Fibroblast of gingiva (primary cell): ENCODE data around the gene MOK.

ENCODE experiments used
- DNase-seq: peaks from one replicate; pipeline ENCODE4 v3.0.0-alpha.2; 2011; ENCODE audit warnings: low read depth

The MOK gene

DNA sequence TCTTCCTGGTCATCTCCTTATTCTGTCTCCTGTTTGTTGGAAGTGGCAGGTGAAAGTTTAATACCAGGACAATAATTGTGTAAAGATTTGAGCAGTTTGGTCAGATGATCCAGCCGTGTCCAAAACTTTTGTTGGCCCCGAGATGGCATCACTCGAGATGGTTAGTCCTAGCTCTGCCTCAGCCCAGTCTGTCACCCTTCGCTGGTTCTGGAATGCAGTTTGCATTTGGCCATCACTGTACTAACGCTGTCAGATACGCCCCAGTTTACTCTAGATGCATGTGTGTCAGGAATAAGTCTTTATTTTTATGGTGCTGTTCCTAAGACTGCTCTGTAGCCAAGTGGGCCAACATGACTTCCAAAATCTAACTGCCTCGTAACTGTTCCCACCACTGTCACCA lies 79.6 kb downstream of the MOK start:
- DNase-seq: no peak

DNA sequence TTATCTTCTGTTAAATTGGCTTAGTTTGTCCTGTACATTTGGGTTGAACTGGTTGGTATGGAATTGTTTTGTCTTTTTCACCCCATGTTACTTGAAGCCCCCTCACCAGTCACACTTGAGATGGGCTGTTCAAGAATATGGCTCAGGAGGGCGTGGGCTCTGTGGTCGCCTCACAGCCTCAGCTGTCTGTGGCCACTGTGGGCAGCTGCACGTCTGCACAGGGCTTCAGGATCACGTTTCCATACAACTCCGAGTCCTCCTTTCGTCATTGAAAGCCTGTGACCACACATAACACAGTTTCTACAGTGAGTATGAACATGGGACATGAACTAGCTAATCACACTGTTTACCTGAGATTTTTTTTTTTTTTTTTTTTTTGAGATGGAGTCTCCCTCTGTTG lies 81.3 kb downstream of the MOK start:
- no peak for DNase-seq

- no peak for DNase-seq
Observed at GRCh38 chr14:102222751-102223150, 82.2 kb downstream of the MOK start.

- no peak for DNase-seq
Observed at GRCh38 chr14:102222009-102222575, 82.9 kb downstream of the MOK start.

GRCh38 chr14:102221026-102221425 lies 83.9 kb downstream of the MOK start:
- no peak for DNase-seq

GRCh38 chr14:102220031-102220430 lies 84.9 kb downstream of the MOK start:
- DNase-seq: no peak

DNA sequence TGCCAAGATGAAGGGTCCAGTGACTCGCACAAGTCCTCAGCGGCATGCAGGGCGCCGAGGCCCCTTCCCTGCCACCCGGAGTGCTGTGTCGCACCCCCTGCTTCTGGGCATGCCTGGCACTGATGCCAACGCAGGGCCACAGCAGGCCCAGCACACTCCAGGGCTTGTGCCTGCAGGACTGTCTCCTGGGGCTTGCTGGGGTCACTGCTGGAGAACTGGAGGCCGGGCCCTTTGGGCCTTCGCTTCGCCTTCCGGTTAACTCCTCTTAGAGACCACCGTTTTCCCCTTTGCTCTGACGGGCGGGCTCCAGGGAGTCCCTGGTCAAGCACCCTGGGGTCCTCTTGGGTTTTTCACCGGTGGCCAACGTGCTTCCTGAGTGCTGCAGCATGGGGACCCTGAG lies 85.6 kb downstream of the MOK start:
- DNase-seq: no peak

DNA sequence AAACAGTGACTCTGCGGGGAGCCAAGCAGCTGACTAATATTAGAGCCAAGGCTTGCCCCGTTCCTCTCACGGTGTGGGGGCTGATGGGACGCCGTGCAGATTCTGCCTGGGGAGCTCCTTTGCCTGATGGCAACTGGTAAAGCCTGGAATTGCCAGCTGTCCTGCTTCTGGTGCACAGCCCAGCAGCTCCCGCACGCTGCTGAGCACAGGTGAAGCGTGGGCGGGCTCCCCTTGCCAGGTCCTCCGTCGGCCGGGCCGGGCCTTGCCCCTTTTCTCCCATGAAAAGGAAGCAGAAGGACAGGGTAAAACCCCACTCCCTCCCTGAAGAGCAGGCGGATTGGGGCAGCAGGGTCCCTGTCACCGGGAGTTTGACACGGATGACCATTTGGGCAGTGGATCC lies 86.3 kb downstream of the MOK start:
- no peak for DNase-seq

- no peak for DNase-seq
Observed at GRCh38 chr14:102217987-102218421, 87.0 kb downstream of the MOK start.

GRCh38 chr14:102217399-102217798 lies 87.6 kb downstream of the MOK start:
- DNase-seq: no peak

DNA sequence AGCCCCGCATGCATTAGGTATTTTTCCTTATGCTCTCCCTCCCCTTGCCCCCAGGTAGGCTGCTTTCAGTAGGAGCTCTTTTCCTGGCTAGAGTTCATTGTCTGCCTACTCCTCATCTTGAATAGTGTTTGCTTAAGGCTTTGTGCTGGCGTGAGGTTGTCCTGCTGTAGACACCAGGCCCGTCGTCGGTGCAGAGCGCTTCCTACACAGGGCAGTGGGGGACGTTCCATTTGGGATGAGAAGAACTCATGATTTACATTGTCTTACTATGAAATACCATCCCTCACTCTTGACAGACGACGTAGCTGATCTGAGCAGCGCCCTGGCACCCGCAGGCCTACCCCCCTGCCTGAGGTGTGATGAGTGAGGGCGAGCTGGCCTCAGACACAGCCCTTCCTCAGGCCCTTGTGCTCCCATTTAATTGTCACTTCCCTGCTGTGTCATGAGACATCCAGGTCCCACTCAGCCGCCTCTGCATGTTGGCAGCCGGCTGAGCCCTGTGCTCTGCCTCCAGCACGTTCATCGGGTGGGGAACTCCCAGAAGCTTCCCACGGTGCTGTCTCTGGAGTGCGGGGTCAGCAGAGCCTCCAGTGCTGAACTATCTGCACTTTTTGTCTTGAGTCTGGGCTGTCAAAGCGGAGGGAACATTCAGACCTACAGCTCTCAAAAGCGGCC lies 89.3 kb downstream of the MOK start:
- no peak for DNase-seq

DNA sequence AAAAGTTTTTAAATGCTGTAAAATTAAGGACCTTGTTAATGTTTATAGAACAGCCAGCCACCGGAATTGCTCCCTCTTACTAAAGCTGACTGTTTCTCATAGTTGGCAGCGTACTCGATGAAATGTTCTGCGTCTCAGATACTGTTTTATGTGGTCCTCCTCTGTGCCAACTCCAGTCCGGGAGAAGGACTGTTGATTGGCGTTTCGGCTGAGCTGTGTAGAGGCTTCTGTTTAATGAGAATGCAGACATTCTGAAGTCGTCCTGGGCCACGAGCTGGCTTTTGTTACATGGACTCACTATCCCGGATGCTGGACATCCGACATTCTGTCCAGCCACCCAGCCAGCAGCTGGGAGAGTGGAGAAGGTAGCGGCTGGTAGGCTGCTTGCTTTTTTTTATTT lies 89.9 kb downstream of the MOK start:
- peak; percentile 84 for DNase-seq

DNA sequence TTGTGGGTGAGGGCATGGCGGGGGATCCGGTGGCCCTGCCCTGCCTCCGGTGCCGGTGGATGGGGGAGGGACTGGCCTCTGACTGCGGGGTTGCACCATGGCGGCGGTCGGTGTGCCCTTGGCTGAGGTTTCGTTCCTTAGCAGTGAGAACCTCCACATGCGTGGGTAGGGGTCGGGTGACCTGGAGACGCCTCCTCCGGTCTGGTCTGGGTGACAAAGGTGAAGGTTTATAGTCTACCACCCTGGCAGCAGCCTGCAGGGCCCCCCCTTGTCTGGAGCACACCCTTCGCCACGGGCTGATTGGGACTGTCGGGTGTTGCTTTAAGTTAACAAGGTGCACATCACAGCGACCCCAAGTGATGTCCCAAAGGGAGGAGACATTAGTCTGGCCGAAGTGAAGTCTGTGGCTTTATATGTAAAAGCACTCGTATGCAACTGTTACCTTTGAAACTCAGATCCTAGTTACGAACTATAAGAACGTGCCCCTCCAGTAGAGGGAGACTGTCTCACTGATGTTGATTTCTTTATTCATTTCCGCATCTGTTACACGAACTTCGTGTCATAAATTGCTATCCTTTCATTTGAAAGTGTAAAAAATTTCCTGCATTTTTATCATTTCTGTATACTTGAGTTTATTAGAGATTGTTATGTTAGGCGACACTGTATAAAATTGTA lies 90.8 kb downstream of the MOK start:
- no peak for DNase-seq

DNA sequence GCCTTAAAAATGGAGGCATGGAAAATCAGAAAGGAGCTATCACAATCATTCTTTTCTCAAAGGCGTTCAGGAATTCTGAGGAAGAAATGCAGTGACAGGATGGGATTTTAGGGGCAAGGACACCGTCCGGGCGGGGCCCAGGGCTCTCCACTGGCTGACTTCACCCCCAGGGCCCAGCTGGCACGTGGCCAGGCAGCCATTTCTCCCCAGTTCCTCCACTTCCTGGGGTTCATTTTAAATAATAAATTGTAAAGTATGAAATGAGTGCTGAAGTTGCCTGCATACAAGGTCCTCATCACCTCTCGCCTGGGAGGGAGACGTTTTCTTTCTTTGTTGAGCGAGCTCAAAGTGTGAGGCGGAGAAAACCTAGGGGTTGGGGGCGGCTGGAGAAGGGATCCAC lies 91.5 kb downstream of the MOK start:
- no peak for DNase-seq

DNA sequence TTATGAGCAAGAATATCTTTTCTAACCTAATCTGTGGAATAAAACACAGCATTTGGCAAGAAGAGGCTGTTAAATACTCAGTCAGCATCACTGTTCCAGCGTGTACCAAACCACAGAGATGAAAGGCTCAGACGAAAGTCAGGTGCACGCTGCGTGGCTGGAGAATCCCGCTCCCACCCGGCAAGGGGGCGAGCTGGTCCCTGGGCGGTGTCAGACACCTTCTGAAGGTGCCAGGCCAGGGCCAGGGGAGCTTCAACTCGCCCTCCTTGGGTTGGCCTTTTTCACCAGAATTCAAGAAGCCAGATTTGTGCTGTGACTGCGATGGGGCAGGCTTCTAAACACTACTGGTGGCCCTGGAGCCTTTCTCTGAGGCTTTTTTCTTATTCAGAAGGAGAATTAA lies 92.1 kb downstream of the MOK start:
- no peak for DNase-seq

- no peak for DNase-seq
Observed at GRCh38 chr14:102212356-102212755, 92.6 kb downstream of the MOK start.

DNA sequence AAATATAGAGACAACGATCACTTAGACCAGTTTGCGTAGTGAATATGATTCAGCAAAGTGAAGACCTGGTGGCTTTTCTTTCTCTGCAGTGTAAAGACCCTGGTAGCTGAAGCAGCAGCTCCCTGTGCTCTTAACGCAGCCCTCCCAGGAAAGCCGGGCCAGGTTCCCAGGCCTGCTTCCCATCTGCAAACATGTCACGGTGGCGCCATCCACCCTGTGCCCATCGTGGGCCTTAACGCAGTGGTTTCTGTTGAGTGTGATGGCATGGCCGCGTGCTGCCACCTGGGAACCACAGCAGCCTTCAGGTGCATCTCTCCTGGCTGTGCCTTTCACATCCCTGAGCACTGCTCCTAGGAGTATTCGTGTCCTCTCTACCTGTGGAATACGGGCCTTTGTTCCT lies 93.7 kb downstream of the MOK start:
- no peak for DNase-seq

DNA sequence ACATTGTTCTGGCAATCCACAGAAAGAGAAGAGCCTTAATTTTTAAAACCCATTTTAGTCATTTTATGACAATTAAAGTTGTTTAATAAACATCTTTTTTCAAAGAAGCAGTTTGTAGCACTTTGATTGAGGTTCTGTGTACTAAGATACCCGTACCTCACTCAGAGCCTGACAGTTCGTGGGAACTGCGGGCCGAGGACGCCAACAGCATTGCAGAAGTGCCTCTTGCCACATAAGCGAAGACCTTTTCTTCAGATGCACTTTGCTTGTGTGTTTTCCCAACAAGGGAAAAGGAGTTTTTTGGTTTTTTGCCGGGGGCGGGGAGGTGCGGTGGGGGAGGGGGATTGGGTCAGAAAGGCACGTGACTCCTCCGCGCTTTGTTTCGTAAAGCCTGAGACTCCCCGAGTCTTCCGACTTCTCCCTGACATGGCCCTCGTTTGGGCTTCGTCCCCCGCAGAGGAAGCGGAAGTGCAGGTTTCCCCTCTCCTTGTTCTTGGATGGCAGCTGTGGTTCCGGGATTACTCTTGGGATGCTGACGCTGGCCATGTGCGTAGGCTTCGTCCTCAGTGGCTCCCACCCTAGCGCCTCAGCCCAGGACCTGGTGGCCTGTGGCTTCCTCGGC lies 94.4 kb downstream of the MOK start:
- no peak for DNase-seq

GRCh38 chr14:102209224-102209966 lies 95.6 kb downstream of the MOK start:
- peak; percentile 60 for DNase-seq

DNA sequence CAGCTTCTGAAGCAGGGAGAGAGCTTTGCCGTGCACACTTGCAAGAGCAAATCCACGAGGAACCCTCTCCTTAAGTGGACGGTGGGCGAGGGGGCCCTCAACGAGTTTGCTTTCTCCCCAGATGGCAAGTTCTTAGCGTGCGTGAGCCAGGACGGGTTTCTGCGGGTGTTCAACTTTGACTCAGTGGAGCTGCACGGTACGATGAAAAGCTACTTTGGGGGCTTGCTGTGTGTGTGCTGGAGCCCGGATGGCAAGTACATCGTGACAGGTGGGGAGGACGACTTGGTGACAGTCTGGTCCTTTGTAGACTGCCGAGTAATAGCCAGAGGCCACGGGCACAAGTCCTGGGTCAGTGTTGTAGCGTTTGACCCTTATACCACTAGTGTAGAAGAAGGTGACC lies 96.2 kb downstream of the MOK start:
- no peak for DNase-seq

DNA sequence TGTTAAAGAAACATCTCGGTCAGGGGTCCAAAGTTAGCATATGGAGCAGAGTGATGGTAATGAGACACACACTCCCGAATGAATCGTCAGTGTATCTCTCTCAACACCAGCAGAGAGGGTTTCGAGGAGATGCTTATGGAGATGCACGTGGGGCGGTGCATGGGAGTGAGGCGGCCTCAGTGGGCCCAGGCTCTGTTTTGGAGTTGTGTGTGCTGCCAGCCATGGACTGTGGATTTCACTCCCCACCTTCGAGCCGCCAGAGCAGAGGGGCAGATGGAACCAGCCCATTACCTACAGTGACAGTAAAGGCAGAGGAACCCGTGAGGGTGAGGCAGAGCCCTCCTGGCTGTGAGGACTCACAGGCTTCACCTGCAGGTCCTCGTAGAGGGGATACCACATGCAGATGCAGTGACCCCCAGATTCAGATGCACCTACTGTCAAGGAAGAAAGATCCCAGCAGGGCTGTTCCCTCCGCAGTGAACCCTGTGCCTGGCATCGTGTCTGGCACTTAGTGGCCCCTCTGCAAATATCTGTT lies 97.1 kb downstream of the MOK start:
- no peak for DNase-seq

DNA sequence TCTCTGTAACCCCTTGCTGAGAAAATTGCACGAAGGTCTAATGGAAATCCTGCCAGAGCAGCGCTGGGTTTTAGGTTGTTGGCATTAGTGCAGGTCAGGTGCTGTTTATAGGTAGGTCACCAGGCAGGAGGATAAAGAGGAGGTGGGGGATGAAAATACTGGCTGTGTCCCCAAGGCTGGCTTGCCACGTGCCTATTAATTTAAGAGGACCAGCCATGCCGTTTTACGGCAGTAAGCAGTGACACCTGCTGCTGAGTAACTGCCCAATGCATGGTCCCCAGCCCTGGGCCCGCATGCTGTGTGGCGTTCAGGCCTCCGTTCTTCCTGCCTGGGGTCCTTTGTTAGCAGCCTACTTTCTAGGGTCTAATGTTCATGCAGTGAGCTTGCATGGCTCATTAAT lies 98.0 kb downstream of the MOK start:
- no peak for DNase-seq
